Measurements from ENCODE around the gene RAB3GAP1. TPM values are rescaled to one million over a fixed set of nuclear protein-coding genes. Genes with fewer than 3 reads are reported as not detected.
"Not testable (repeated sequence)": the region's sequence is repeated elsewhere in the genome, so short reads cannot be mapped to it uniquely, and the experiment has no call there.

RAB3GAP1 gene
- total RNA-seq, 1 experiment from 2014 or later = 35.8 TPM

DNA sequence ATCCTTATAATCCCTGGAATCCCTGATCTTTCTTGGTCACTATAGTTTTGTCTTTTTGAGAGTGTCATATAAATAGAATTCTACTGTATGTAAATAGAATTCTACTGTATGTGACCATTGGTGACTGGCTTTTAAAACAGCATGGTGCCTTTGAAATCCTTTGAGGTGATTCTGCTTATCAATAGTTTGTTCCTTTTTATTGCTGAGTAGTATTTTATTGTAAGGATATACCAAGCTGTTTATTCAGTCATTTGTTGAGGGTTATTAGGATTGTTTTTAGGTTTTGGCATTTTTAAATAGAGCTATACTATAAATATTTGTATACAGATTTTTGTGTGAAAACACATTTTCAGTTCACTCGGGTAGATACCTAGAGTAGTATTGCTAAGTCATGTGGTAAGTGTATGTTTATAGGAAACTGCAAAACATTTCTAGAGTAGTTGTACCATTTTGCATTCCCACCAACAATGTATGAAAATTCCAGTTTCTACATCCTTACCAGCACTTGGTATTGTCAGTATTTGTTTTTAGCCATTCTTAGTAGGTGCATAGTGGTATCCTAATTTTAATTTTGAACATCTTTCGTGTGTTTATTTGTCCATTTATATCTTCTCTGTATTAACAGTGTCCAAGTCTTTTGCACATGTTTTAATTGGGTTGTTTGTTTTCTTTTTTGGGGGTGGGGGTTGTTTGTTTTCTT is 45.6 kb downstream of the RAB3GAP1 start:
- no peak overlapping the region for H2AFZ ChIP-seq (ENCODE audit: low read length)
- no peak overlapping the region for H3K4me3 ChIP-seq (ENCODE audit: low read length)
- TF ChIP-seq EZH2phosphoT487 (IDR thresholded peaks at IDR 0.05; ENCODE audit: borderline replicate concordance, low read length) = no peak
- TF ChIP-seq, protein P1, sequence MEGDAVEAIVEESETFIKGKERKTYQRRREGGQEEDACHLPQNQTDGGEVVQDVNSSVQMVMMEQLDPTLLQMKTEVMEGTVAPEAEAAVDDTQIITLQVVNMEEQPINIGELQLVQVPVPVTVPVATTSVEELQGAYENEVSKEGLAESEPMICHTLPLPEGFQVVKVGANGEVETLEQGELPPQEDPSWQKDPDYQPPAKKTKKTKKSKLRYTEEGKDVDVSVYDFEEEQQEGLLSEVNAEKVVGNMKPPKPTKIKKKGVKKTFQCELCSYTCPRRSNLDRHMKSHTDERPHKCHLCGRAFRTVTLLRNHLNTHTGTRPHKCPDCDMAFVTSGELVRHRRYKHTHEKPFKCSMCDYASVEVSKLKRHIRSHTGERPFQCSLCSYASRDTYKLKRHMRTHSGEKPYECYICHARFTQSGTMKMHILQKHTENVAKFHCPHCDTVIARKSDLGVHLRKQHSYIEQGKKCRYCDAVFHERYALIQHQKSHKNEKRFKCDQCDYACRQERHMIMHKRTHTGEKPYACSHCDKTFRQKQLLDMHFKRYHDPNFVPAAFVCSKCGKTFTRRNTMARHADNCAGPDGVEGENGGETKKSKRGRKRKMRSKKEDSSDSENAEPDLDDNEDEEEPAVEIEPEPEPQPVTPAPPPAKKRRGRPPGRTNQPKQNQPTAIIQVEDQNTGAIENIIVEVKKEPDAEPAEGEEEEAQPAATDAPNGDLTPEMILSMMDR (conservative IDR thresholded peaks at IDR 0.05; ENCODE audit: low read depth, low read length) = no peak
- TF ChIP-seq EZH2 (IDR thresholded peaks at IDR 0.05; ENCODE audit: low read length, unreplicated experiment) = no peak
- no peaks in the 10 kb centered on the region for H3K9me3 ChIP-seq (ENCODE audit: low read length)
- no peak overlapping the region for H3K27ac ChIP-seq (ENCODE audit: low read length)
- intact Hi-C loops (cut with micrococcal nuclease) = no loop called here
- H3K79me2 ChIP-seq (ENCODE audit: low read length) = 0 out of 2 replicates have a peak, but pooled peaks cover 3% of the 10 kb centered on the region
- no peak for DNase-seq
- no peak overlapping the region for H3K4me2 ChIP-seq (ENCODE audit: low read length)
- ATAC-seq = no peak
- no peaks in the 10 kb centered on the region for H3K27me3 ChIP-seq (ENCODE audit: low read length)
- no peaks in the 10 kb centered on the region for H3K9me2 ChIP-seq (replicated peaks; ENCODE audit: low read length)
- POLR2A ChIA-PET (ENCODE audit: unreplicated experiment) = no interaction called here
- H3K4me1 ChIP-seq (ENCODE audit: insufficient read depth, low read length) = peaks cover 32% of the 10 kb centered on the region
- H3K36me3 ChIP-seq (ENCODE audit: low read depth, low read length) = peaks cover 12% of the 10 kb centered on the region
- BruUV-seq (replicated peaks) = no TSS peak
- H4K20me1 ChIP-seq (ENCODE audit: low read length) = no peaks in the 10 kb centered on the region
- H3F3A ChIP-seq (ENCODE audit: low read length, unreplicated experiment) = no peaks in the 10 kb centered on the region
- CTCF ChIA-PET = no interaction called here
- no peak overlapping the region for H3K9ac ChIP-seq (ENCODE audit: low read length)

DNA sequence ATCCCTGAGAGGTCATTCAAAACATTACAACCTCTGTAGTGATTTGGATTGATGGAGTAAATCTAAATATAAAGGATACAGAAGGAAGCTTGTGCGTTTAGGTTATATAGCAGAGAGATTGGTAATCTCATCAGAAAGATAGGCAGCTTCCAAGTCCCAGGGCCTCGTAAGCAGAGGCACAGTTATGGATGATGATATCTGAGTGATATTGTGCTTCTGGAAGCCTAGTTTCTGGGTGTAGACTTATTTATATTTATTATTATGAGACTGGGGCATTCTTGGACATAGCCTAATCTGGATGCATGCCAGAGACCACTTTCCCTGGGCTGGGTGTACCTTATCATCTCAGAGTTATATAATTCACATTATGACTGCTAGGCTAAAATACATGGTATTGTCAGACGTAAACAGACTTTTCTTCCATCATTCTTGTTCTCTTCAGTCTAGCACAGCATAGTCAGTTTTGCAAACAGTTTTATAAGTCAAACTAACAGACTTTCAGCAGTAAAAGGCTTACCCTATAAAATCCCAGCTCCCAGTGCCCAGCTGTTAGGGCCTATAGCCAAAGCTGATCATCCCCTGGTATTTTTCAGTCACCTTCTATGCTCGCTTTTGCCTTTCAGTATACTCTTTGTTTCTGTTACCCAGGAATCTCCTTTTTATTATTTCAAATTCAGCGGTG is 47.9 kb downstream of the RAB3GAP1 start:
- no peaks in the 10 kb centered on the region for H3K27me3 ChIP-seq (ENCODE audit: low read length)
- no peak overlapping the region for H2AFZ ChIP-seq (ENCODE audit: low read length)
- no peak for TF ChIP-seq EZH2phosphoT487 (IDR thresholded peaks at IDR 0.05; ENCODE audit: borderline replicate concordance, low read length)
- TF ChIP-seq, protein P1 (conservative IDR thresholded peaks at IDR 0.05; ENCODE audit: low read depth, low read length) = no peak
- TF ChIP-seq EZH2 (IDR thresholded peaks at IDR 0.05; ENCODE audit: low read length, unreplicated experiment) = no peak
- DNase-seq = no peak
- peaks cover 13% of the 10 kb centered on the region for H3K4me1 ChIP-seq (ENCODE audit: insufficient read depth, low read length)
- no peaks in the 10 kb centered on the region for H3F3A ChIP-seq (ENCODE audit: low read length, unreplicated experiment)
- no peak overlapping the region for H3K4me2 ChIP-seq (ENCODE audit: low read length)
- no peaks in the 10 kb centered on the region for H4K20me1 ChIP-seq (ENCODE audit: low read length)
- H3K9me2 ChIP-seq (replicated peaks; ENCODE audit: low read length) = no peaks in the 10 kb centered on the region
- no TSS peak for BruUV-seq (replicated peaks)
- H3K9me3 ChIP-seq (ENCODE audit: low read length) = no peaks in the 10 kb centered on the region
- intact Hi-C loops (cut with micrococcal nuclease) = no loop called here
- ChIA-PET CTCF (no interaction called here), POLR2A (ENCODE audit: unreplicated experiment) (no interaction called here)
- no peak overlapping the region for H3K9ac ChIP-seq (ENCODE audit: low read length)
- H3K79me2 ChIP-seq (ENCODE audit: low read length) = 0 out of 2 replicates have a peak, but pooled peaks cover 3% of the 10 kb centered on the region
- H3K4me3 ChIP-seq (ENCODE audit: low read length) = no peak overlapping the region
- ATAC-seq = no peak; the same call in 1 of the 2 replicates
- no peak overlapping the region for H3K27ac ChIP-seq (ENCODE audit: low read length)
- peaks cover 13% of the 10 kb centered on the region for H3K36me3 ChIP-seq (ENCODE audit: low read depth, low read length)

DNA sequence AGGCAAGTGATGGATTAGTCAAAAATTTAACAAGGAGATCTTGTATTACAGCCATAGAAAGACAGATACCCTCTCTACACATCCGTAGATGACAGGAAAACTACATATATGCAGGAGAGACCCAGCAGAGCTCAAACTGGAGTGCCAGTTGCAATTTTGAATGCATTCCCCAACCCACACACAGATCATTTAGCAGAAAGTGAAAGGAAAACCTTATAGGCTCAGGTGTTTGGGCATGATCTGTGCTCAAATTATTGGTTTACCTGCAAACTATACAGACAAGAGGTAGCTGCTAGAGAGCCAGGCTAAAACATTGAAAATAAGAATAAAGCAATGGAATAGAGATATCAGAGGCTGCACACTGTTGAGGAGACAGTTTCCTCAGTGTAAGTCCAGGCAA is 51.8 kb downstream of the RAB3GAP1 start:
- TF ChIP-seq, protein P1 (conservative IDR thresholded peaks at IDR 0.05; ENCODE audit: low read depth, low read length) = no peak
- no peak for TF ChIP-seq EZH2phosphoT487 (IDR thresholded peaks at IDR 0.05; ENCODE audit: borderline replicate concordance, low read length)
- no peak for ATAC-seq
- no peak overlapping the region for H3K4me3 ChIP-seq (ENCODE audit: low read length)
- BruUV-seq (replicated peaks) = no TSS peak
- no peak overlapping the region for H3K27ac ChIP-seq (ENCODE audit: low read length)
- no peaks in the 10 kb centered on the region for H4K20me1 ChIP-seq (ENCODE audit: low read length)
- H3K9me3 ChIP-seq (ENCODE audit: low read length) = no peaks in the 10 kb centered on the region
- ChIA-PET POLR2A (ENCODE audit: unreplicated experiment) (no interaction called here), CTCF (no interaction called here)
- no peaks in the 10 kb centered on the region for H3F3A ChIP-seq (ENCODE audit: low read length, unreplicated experiment)
- 0 out of 2 replicates have a peak, but pooled peaks cover 3% of the 10 kb centered on the region for H3K79me2 ChIP-seq (ENCODE audit: low read length)
- no peaks in the 10 kb centered on the region for H3K27me3 ChIP-seq (ENCODE audit: low read length)
- intact Hi-C loops (cut with micrococcal nuclease) = no loop called here
- peaks cover 13% of the 10 kb centered on the region for H3K36me3 ChIP-seq (ENCODE audit: low read depth, low read length)
- H3K9me2 ChIP-seq (replicated peaks; ENCODE audit: low read length) = no peaks in the 10 kb centered on the region
- no peak overlapping the region for H2AFZ ChIP-seq (ENCODE audit: low read length)
- H3K4me2 ChIP-seq (ENCODE audit: low read length) = no peak overlapping the region
- no peak overlapping the region for H3K9ac ChIP-seq (ENCODE audit: low read length)
- DNase-seq = no peak
- H3K4me1 ChIP-seq (ENCODE audit: insufficient read depth, low read length) = no peaks in the 10 kb centered on the region

DNA sequence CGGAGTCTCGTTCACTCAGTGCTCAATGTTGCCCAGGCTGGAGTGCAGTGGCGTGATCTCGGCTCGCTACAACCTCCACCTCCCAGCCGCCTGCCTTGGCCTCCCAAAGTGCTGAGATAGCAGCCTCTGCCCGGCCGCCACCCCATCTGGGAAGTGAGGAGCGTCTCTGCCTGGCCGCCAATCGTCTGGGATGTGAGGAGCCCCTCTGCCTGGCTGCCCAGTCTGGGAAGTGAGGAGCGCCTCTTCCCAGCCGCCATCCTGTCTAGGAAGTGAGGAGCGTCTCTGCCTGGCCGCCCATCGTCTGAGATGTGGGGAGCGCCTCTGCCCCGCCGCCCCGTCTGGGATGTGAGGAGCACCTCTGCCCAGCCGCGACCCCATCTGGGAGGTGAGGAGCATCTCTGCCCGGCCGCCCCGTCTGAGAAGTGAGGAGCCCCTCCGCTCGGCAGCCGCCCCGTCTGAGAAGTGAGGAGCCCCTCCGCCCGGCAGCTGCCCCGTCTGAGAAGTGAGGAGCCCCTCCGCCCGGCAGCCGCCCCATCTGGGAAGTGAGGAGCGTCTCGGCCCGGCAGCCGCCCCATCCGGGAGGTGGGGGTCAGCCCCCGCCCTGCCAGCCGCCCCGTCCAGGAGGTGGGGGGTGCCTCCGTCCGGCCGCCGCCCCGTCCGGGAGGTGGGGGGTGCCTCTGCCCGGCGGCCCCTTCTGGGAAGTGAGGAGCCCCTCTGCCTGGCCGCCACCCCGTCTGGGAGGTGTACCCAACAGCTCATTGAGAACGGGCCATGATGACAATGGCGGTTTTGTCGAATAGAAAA is 53.6 kb downstream of the RAB3GAP1 start:
- BruUV-seq (replicated peaks); H3K4me2 ChIP-seq (ENCODE audit: low read length); intact Hi-C loops (cut with micrococcal nuclease); POLR2A ChIA-PET (ENCODE audit: unreplicated experiment); H3K9me2 ChIP-seq (replicated peaks; ENCODE audit: low read length); H3K4me3 ChIP-seq (ENCODE audit: low read length); H3F3A ChIP-seq (ENCODE audit: low read length, unreplicated experiment); H3K4me1 ChIP-seq (ENCODE audit: insufficient read depth, low read length); H3K27me3 ChIP-seq (ENCODE audit: low read length); H3K79me2 ChIP-seq (ENCODE audit: low read length); DNase-seq; H2AFZ ChIP-seq (ENCODE audit: low read length); H3K9ac ChIP-seq (ENCODE audit: low read length); H3K9me3 ChIP-seq (ENCODE audit: low read length); H4K20me1 ChIP-seq (ENCODE audit: low read length); CTCF ChIA-PET; H3K27ac ChIP-seq (ENCODE audit: low read length); ATAC-seq: not testable (repeated sequence)
- H3K36me3 ChIP-seq (ENCODE audit: low read depth, low read length) = peaks cover 13% of the 10 kb centered on the region
